Activated T-cell treated with anti-CD3 and anti-CD28 coated beads for 24 hours (primary cell): ENCODE results near the gene FOXN3.
"Not testable (repeated sequence)": the region's sequence is repeated elsewhere in the genome, so short reads cannot be mapped to it uniquely, and the experiment has no call there.

Experiments
- DNase-seq: peaks from one replicate; pipeline ENCODE4 v3.0.0-alpha.2; 2020; ENCODE audit warnings: low read depth

Gene FOXN3

GRCh38 chr14:89129570-89129969 lies 287.5 kb downstream of the FOXN3 start:
- no peak for DNase-seq

DNA sequence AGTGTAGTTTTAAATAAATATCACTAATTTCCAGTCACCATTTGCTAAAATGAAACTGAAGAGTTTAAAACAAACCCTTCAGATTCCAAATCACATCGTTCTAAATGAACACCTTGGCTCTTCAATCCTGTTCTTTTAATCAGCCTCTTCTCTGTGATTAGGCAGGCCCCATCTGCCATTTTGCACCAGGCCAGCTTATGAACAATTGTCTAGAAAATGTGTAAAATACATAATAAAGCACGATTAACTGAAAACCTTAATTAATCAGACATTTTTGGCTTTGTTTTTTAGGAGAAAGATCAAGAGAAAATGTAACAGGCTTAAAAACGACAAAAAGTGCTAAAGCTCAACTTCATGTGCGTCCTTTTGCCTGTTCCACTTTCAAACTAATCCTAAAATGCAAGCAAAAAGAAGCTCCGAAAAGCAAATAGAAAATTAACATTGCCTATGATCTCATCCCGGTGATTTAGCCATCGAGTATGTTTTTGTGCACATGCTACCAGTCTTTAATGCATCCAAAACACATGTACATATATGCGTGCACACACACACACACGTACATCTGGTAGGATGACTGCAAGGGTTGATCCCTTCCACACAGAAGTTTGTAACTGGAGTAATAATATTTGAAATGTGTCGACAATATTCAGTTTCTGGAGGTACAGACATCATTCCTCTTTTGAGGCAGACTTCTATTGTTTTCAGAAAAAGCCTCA lies 288.6 kb downstream of the FOXN3 start:
- no peak for DNase-seq

DNA sequence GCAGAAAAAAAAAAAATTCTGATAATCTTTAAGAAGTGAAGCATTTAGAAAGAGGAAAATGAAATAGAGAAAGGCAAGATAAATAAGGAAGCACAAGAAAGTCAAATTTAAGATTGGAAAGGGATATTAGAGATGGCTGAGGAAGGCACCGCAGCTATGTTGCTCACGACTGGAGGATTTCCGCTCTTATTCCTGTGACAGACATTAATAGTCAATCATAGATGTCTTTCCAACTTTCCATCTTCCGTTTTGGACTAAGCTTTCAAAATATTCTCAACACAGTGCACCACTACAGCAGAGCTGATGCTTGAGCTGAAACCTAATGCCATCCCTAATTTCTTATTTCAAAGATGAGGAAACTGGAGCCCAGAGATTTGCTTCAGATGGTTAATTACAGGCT lies 290.6 kb downstream of the FOXN3 start:
- DNase-seq = no peak

DNA sequence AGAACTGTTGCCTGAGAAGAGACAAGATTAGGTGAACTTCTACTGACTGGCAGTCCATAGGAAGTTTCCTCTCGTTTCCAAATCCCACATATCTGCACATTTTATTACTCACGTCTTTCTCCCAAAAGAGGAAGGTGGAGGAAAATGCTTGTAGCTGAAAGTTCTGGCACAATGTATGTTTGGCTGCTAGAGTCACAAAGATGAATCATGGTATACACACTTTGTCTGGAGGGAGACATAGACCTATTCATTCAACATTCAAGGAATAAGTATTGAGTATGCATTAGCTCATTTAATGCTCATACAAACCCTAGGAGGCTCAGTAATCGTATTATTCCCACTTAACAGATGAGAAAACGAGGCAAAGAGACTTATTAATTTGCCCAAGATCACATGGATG lies 291.8 kb downstream of the FOXN3 start:
- no peak for DNase-seq

- no peak for DNase-seq
Observed at GRCh38 chr14:89123851-89124250, 293.2 kb downstream of the FOXN3 start.

GRCh38 chr14:89123215-89123614 lies 293.8 kb downstream of the FOXN3 start:
- DNase-seq = no peak

DNA sequence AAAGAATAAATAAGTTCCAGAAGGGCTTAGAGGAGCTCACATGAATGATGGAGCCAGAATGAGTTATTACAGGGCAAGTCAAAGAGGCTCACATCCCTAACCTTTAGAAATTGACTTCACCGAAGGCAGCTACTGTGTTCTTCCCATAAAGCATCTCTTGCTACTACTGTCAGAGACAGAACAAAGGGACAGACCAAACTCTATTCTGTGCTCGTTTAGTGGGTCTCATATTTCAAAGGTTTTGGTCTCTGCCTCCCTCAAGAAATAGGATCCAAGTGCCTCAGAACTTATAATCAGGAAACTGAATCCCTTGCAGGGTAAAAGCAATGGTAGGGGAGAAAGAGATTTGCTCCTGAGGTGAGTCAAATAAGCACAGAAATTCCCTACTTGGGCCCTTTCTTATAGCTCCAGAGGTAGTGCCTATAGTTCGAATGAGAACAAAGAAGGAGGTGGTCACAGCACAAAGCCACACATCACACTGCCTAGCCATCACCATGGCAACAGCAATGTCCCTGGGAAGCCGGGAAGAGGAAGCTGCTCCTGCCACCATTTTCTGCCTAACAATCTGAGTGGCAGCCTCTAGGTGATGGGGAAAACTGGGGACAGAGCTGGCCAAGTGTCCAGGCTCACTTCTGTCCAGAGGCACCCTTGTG lies 294.9 kb downstream of the FOXN3 start:
- no peak for DNase-seq

GRCh38 chr14:89117012-89117411 lies 300.0 kb downstream of the FOXN3 start:
- DNase-seq = no peak

- DNase-seq = no peak
Observed at GRCh38 chr14:89114109-89114508, 302.9 kb downstream of the FOXN3 start.

- no peak for DNase-seq
Observed at GRCh38 chr14:89112720-89113119, 304.3 kb downstream of the FOXN3 start.

GRCh38 chr14:89111766-89112543 lies 305.1 kb downstream of the FOXN3 start:
- DNase-seq = not testable (repeated sequence)

- not testable (repeated sequence) for DNase-seq
Observed at GRCh38 chr14:89111232-89111631, 305.8 kb downstream of the FOXN3 start.

DNA sequence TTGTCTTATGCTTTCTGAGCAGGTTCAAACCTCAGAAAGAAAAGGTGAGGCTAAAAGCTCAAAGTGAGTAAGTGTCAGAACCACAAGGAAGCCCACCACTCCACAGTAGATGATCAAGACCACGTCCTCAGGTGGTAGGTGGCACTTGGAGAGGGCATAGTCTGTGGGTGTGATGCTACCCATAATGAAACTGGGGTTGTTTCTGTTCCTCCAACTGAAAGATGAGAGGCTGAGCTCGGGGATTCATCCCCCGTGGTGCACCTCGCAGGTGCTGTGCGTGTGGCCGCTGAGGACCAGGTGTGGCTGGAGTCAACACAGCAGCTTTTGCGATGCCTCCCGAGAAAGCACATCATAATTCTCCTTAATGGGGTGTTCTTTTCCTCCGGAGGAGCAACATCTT lies 306.9 kb downstream of the FOXN3 start:
- no peak for DNase-seq

- no peak for DNase-seq
Observed at GRCh38 chr14:89108608-89109007, 308.4 kb downstream of the FOXN3 start.

DNA sequence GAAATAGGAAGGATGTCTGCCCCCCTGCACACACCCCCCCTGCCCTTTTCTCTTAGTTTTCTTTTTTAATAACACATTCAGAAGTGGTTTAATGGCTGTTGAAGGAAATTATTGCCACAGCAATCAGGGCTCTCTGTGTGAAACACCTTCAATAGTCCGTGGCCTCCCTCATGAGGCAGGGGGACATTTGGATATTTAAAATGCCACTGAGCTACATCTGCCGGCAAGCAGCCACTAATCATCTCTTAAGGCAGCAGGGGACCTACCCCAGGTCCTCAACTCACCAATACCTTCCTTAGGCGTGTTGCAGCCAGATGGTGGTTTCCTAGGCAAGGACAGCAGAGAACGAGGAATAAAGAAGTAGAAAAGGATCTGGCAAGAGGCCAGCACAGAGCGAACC lies 309.4 kb downstream of the FOXN3 start:
- no peak for DNase-seq
